SU-DHL-6 (cell line): ENCODE results near the gene CUX1.

ENCODE experiments used
- EZH2phosphoT487 ChIP-seq: fragments of 200-600 bp; sonication (generic), shearing (Covaris generic); conservative IDR thresholded peaks from 2 replicates; pipeline ENCODE4 v1.6.1; 2018; ENCODE audit warnings: mild to moderate bottlenecking, antibody characterized with exemption, low read length, moderate library complexity, mixed read lengths
- TF ChIP-seq, protein P1 (sequence below): fragments of 200-600 bp; sonication (generic); IDR thresholded peaks from one replicate; pipeline ENCODE4 v1.5.1; 2017; ENCODE audit warnings: antibody characterized with exemption, mild to moderate bottlenecking, low read length, moderate library complexity; ENCODE audit not compliant: insufficient read depth, poor library complexity, severe bottlenecking

DNA sequence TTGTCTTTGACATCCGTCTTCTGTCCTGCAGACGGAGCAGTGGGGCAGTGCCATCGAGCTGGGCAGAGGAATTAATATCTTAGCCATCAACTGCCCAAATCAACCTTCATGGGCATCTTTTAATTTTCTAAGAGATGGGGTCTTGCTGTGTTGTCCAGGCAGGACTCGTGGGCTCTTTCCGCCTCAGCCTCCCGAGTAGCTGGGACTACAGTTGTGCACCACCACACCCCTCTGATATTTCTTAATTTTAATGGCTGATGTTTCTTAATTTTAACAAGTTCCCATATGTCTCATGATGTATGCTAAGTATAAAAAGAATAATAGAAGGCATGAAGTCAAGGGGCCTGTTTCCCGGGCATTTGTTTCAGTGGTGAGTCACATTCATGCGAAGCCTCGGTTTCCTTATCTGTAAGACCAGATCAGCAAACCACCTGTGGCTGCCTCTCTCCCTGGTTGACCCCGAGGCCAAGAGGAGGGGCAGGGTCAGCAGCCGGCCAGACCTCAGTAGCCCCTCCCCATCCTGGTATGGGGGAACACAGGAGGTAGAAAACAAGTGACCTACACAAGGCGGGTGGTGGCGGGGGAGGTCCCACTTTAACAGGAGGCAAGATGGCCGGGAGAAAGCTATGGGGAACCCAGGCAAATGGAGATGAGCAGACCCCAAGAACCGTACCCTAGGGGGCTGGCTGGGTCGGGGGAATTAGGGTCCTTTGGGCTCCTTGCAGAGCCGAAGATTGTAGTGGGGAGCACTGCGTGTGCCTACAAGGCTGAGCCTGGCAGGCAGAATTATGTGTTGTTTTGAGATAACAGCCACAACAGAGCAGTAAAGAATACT, 85.5 kb downstream of the CUX1 start:
- TF ChIP-seq, protein P1, sequence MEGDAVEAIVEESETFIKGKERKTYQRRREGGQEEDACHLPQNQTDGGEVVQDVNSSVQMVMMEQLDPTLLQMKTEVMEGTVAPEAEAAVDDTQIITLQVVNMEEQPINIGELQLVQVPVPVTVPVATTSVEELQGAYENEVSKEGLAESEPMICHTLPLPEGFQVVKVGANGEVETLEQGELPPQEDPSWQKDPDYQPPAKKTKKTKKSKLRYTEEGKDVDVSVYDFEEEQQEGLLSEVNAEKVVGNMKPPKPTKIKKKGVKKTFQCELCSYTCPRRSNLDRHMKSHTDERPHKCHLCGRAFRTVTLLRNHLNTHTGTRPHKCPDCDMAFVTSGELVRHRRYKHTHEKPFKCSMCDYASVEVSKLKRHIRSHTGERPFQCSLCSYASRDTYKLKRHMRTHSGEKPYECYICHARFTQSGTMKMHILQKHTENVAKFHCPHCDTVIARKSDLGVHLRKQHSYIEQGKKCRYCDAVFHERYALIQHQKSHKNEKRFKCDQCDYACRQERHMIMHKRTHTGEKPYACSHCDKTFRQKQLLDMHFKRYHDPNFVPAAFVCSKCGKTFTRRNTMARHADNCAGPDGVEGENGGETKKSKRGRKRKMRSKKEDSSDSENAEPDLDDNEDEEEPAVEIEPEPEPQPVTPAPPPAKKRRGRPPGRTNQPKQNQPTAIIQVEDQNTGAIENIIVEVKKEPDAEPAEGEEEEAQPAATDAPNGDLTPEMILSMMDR = no peak
- no peak for TF ChIP-seq EZH2phosphoT487
